ENCODE data around the gene CREB3. TPM values are rescaled to one million over a fixed set of nuclear protein-coding genes. Genes with fewer than 3 reads are reported as not detected.

CREB3 gene
- polyA plus RNA-seq, 1 donor from 2014 or later: 88.4 TPM

DNA sequence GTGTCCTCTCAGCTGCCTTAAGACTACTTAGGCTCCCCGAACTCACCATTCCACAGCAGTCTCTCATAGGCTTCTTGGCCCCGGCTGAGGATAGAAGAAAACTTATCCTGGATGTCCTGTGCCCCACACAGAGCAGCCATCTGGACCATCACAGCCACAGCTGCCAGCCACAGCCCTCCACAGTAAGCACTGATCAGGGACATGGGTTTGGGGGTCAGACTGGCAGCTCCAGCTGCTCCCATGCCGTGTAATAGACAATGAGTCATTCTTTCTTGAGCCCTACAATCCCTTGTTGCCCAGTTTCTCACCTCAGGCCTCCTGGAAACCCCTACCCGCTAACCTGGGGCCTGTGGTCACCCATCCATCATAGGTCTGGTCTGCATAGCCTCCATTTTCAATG is 5.7 kb downstream of the CREB3 start:
- Histone ChIP-seq H3K36me3 (ENCODE audit: insufficient read depth, low read length) (no peaks in the 10 kb centered on the region), H4K20me1 (ENCODE audit: insufficient read depth) (no peaks in the 10 kb centered on the region), H3K4me2 (ENCODE audit: low read length) (no peak overlapping the region), H2AFZ (ENCODE audit: low read depth, low read length) (no peak overlapping the region), H3K9ac (ENCODE audit: low read length) (no peak overlapping the region), H3K9me2 (ENCODE audit: insufficient read depth, low read length) (no peaks in the 10 kb centered on the region), H3K79me2 (replicated peaks; ENCODE audit: insufficient read depth, low read length) (no peaks in the 10 kb centered on the region), H3K4me3 (ENCODE audit: low read length) (no peak overlapping the region), H3K27me3 (ENCODE audit: insufficient read depth, low read depth, low read length) (no peaks in the 10 kb centered on the region), H3K27ac (ENCODE audit: low read length) (no peak overlapping the region), H3F3A (ENCODE audit: insufficient read depth, low read length, poor library complexity, severe bottlenecking) (no peaks in the 10 kb centered on the region), H3K9me3 (ENCODE audit: low read length) (no peaks in the 10 kb centered on the region)
- TF ChIP-seq EZH2 (IDR thresholded peaks at IDR 0.05; ENCODE audit: borderline replicate concordance, insufficient read depth, low read length, poor library complexity, severe bottlenecking) (no peak), POLR2AphosphoS5 (IDR thresholded peaks at IDR 0.05) (no peak), RAD21 (conservative IDR thresholded peaks at IDR 0.05) (no peak), EP300 (conservative IDR thresholded peaks at IDR 0.05; ENCODE audit: poor library complexity, severe bottlenecking) (no peak), MXI1 (conservative IDR thresholded peaks at IDR 0.05; ENCODE audit: poor library complexity, severe bottlenecking) (no peak), TAF1 (IDR thresholded peaks at IDR 0.05; ENCODE audit: low read depth) (no peak), SMC3 (conservative IDR thresholded peaks at IDR 0.05; ENCODE audit: poor library complexity) (no peak)
- TF ChIP-seq, protein P1, sequence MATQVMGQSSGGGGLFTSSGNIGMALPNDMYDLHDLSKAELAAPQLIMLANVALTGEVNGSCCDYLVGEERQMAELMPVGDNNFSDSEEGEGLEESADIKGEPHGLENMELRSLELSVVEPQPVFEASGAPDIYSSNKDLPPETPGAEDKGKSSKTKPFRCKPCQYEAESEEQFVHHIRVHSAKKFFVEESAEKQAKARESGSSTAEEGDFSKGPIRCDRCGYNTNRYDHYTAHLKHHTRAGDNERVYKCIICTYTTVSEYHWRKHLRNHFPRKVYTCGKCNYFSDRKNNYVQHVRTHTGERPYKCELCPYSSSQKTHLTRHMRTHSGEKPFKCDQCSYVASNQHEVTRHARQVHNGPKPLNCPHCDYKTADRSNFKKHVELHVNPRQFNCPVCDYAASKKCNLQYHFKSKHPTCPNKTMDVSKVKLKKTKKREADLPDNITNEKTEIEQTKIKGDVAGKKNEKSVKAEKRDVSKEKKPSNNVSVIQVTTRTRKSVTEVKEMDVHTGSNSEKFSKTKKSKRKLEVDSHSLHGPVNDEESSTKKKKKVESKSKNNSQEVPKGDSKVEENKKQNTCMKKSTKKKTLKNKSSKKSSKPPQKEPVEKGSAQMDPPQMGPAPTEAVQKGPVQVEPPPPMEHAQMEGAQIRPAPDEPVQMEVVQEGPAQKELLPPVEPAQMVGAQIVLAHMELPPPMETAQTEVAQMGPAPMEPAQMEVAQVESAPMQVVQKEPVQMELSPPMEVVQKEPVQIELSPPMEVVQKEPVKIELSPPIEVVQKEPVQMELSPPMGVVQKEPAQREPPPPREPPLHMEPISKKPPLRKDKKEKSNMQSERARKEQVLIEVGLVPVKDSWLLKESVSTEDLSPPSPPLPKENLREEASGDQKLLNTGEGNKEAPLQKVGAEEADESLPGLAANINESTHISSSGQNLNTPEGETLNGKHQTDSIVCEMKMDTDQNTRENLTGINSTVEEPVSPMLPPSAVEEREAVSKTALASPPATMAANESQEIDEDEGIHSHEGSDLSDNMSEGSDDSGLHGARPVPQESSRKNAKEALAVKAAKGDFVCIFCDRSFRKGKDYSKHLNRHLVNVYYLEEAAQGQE (IDR thresholded peaks at IDR 0.05; ENCODE audit: borderline replicate concordance): no peak
- TF ChIP-seq, protein P2, sequence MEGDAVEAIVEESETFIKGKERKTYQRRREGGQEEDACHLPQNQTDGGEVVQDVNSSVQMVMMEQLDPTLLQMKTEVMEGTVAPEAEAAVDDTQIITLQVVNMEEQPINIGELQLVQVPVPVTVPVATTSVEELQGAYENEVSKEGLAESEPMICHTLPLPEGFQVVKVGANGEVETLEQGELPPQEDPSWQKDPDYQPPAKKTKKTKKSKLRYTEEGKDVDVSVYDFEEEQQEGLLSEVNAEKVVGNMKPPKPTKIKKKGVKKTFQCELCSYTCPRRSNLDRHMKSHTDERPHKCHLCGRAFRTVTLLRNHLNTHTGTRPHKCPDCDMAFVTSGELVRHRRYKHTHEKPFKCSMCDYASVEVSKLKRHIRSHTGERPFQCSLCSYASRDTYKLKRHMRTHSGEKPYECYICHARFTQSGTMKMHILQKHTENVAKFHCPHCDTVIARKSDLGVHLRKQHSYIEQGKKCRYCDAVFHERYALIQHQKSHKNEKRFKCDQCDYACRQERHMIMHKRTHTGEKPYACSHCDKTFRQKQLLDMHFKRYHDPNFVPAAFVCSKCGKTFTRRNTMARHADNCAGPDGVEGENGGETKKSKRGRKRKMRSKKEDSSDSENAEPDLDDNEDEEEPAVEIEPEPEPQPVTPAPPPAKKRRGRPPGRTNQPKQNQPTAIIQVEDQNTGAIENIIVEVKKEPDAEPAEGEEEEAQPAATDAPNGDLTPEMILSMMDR (IDR thresholded peaks at IDR 0.05; ENCODE audit: poor library complexity, severe bottlenecking): no peak

DNA sequence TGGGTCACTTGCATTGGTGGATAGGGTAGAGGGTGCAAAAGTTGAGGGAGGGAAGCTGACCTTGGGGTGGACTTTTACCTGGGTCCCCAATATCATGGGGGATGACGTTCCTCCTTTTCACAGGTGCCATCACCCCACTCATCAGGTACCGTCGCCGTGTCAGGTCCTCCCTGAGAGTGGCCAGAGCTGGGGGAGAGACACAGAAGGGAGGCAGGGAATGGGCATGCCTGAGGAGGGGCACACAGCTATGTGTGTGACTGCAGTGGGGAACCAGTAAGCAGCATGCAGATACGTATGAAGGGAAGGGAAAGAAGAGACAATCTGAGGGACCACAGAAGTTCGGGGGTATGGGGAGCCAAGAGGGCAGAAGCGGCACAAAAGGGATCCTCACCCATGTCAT is 6.5 kb downstream of the CREB3 start:
- Histone ChIP-seq H3K79me2 (replicated peaks; ENCODE audit: insufficient read depth, low read length) (no peaks in the 10 kb centered on the region), H3K36me3 (ENCODE audit: insufficient read depth, low read length) (no peaks in the 10 kb centered on the region), H3K27ac (ENCODE audit: low read length) (no peak overlapping the region), H3K27me3 (ENCODE audit: insufficient read depth, low read depth, low read length) (no peaks in the 10 kb centered on the region), H3K9me2 (ENCODE audit: insufficient read depth, low read length) (no peaks in the 10 kb centered on the region), H4K20me1 (ENCODE audit: insufficient read depth) (no peaks in the 10 kb centered on the region), H2AFZ (ENCODE audit: low read depth, low read length) (no peak overlapping the region), H3K9me3 (ENCODE audit: low read length) (no peaks in the 10 kb centered on the region), H3K4me2 (ENCODE audit: low read length) (no peak overlapping the region), H3K9ac (ENCODE audit: low read length) (no peak overlapping the region), H3F3A (ENCODE audit: insufficient read depth, low read length, poor library complexity, severe bottlenecking) (no peaks in the 10 kb centered on the region), H3K4me3 (ENCODE audit: low read length) (no peak overlapping the region)
- TF ChIP-seq RAD21 (conservative IDR thresholded peaks at IDR 0.05): no peak
- TF ChIP-seq POLR2AphosphoS5 (IDR thresholded peaks at IDR 0.05): no peak
- no peak for TF ChIP-seq EP300 (conservative IDR thresholded peaks at IDR 0.05; ENCODE audit: poor library complexity, severe bottlenecking)
- TF ChIP-seq, protein P1 (IDR thresholded peaks at IDR 0.05; ENCODE audit: borderline replicate concordance): no peak
- TF ChIP-seq, protein P2 (IDR thresholded peaks at IDR 0.05; ENCODE audit: poor library complexity, severe bottlenecking): no peak
- TF ChIP-seq EZH2 (IDR thresholded peaks at IDR 0.05; ENCODE audit: borderline replicate concordance, insufficient read depth, low read length, poor library complexity, severe bottlenecking): no peak
- TF ChIP-seq TAF1 (IDR thresholded peaks at IDR 0.05; ENCODE audit: low read depth): no peak

All from neural cell (in vitro differentiated cells).